HG02852 (cell line): ENCODE results near the gene PITPNB.

ENCODE experiments used
- ATAC-seq: cut with Tn5 transposase; IDR thresholded peaks from one replicate; pipeline ENCODE4 v1.9.1; 2021; ENCODE audit warnings: mild to moderate bottlenecking, moderate library complexity; ENCODE audit not compliant: unreplicated experiment

The PITPNB gene

DNA sequence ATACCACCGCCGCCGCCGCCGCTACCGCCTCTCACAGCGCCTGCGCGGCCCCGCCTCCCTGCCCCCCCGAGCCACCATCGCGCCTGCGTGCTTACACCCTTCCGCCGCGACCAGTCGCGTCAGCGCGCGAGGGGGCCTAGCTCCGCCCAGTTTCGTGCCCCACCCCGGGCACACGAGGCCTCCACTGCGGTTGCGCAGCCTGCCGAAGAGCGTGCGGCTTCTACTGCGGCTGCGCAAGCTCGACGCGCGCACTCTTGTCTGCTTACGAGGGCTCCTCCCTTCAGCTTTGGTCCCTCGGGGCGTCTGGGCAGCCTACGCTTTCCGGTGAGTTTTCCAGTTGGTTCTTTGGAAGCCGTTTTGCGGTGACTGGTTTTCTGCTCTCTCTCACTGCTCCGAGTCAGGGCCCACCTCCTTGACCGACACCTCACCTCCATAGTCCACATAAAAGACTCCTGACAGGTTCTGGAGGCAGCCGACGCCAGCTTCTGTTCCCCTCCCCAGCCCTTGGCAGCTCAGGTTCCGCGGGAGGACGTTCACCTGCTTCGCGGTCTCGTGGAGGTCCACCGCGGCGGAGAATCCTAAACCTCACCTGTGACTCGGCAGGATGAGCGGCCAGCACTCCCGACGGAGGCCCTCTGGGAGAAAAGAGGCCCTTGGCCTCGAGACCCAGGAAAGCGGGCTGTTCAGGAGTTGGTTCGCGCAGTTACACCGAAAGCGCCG is at the start of gene PITPNB:
PITPNB (minus strand) TSS at position 35 of the 720 bp plus-strand sequence. CDS start 65 bp downstream, outside the sequence.
- ATAC-seq, result peak; percentile 77

- ATAC-seq, result no peak
Measured at GRCh38 chr22:27966168-27967064, 47.4 kb upstream of the PITPNB start.

DNA sequence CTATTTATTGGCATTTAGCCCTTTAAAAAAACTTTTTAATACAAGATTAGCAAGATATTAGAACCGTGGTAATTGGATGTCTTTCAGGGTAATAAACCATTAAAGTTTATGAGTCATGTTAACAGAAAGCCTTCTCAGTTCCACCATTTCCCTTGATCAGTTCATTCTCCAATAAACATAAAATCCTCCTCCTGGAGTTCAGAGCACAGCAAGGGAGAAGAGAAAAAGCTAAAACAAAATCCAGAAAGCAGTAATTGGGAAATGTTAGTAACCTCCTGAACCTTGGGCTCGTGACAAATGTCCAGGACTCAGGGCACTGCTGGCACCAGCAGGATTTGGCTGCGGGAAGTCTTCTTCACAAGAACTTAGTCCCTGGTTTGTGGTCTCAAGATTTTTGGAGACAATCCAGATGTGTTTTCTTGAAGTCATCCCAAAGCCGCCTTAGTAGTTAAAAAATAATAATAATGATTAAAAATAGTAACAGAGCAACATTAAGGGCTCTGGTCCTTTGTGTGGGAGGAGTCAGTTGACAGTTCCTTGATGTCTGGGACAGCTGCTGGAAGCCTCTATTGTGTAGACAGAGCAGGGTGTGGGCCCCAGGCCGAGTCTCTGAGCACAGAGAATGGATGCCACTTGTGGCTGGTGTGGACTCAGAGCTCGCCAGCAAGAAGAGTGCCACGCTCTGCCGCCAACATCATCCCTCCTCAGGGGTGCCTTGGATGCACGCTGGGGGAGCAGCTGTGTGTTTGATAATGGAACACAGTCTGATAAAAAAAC is 43.4 kb upstream of the PITPNB start:
- no peak for ATAC-seq

- ATAC-seq, result no peak
Measured at GRCh38 chr22:27961680-27962079, 42.6 kb upstream of the PITPNB start.

DNA sequence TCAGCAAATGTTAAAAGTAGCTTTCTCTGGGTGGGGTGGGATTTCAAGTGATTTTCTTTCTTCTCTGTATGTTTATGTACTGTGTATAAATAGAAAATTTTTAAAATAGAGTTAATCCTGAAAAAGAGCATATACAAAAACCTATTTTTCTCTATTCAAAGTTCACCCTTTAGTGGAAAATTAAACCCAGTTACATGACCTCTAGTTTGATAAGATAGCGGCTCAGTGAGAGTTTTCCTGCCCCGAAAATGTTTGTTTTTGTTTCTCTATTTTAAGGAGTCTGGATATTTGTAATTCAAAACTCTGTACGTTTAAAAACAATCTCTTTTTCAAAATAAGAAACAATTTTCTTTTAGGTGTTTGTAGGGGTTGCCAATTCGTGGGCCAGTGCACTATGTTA is 42.1 kb upstream of the PITPNB start:
- no peak for ATAC-seq

- ATAC-seq, result no peak
Measured at GRCh38 chr22:27959335-27960090, 40.5 kb upstream of the PITPNB start.

GRCh38 chr22:27952779-27953178 is 33.7 kb upstream of the PITPNB start:
- ATAC-seq, result no peak

GRCh38 chr22:27952091-27952490 is 33.0 kb upstream of the PITPNB start:
- ATAC-seq, result no peak

DNA sequence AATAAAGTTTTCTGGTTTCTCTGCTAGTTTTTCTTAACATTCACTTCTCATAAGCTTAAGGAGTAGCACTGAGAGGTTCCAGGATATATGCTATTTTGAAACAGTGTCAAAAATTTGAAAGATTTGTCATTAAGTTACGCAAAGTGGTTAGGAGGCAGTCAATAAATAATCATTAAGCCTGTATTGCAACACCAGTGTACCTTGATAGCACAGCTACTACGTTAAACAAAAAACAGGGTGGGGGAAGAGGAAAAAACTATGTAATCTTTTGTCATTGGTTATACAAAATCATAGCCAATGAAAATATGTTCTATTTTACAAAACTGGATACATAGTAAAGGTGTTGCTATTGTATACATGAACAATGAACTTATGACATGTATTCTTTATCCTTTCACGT is 30.4 kb upstream of the PITPNB start:
- no peak for ATAC-seq

- no peak for ATAC-seq
Measured at GRCh38 chr22:27948569-27948968, 29.5 kb upstream of the PITPNB start.

GRCh38 chr22:27947448-27947847 is 28.4 kb upstream of the PITPNB start:
- ATAC-seq, result no peak

GRCh38 chr22:27941143-27941542 is 22.1 kb upstream of the PITPNB start:
- no peak for ATAC-seq

- ATAC-seq, result no peak
Measured at GRCh38 chr22:27937453-27937852, 18.4 kb upstream of the PITPNB start.

GRCh38 chr22:27935897-27936296 is 16.8 kb upstream of the PITPNB start:
- no peak for ATAC-seq

GRCh38 chr22:27934069-27934468 is 15.0 kb upstream of the PITPNB start:
- ATAC-seq, result no peak

- ATAC-seq, result no peak
Measured at GRCh38 chr22:27933186-27933983, 14.3 kb upstream of the PITPNB start.

DNA sequence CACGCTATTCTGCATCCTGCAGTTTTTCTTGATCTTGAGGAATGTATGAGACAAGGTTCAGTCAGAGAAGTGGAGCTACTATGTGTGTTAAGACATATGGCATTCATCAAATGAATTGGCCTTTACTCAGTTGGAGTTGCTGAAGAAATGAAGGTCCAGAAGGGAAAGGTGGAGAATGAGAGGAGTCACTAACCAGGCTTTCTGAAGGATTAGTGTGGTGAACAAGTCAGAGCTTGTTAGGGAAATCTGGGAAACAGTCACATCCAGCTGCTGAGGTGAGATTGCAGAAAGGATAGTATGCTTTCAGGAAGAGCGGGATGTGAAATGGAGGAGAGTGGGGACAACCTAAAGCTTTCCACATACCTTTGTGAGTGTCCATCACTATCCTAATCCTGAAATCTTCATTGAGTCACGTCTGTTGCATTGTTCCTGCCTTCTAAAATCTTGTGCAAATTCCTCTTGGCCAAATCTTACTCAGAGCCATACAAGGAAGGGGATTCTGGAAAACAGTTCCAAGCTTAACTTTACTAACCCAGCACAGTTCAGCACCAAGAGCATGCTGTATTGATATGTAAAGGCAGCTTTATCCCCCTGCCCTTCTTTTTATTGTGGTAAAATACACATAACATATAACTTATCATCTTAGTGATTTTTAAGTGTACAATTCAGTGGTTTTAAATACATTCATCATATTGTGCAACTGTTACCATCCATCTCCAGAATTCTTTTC is 11.4 kb upstream of the PITPNB start:
- ATAC-seq, result no peak

- ATAC-seq, result no peak
Measured at GRCh38 chr22:27927608-27928007, 8.6 kb upstream of the PITPNB start.

GRCh38 chr22:27925331-27925730 is 6.3 kb upstream of the PITPNB start:
- no peak for ATAC-seq
